Measurements from ENCODE around the gene SPOP. TPM values are rescaled to one million over a fixed set of nuclear protein-coding genes. Genes with fewer than 3 reads are reported as not detected.

Gene SPOP
- total and polyA plus RNA-seq, 9 of the 15 experiments (the other 6 are each of a cell fraction or from before 2014, with no cell fraction given), result 34.2 to 65.9 (median 39.7) TPM

GRCh38 chr17:49708515-49709183 is 30.8 kb upstream of the SPOP start (continued):
- TF ChIP-seq AFF4 (CRISPR knock-in tag; IDR thresholded peaks at IDR 0.05) (0 out of 2 replicates have a peak, but pooled peaks have one; percentile 57), ATF3 (IDR thresholded peaks at IDR 0.05) (peak; percentile 30; the same call in 1 of the 2 replicates), ATF3 (CRISPR knock-in tag; conservative IDR thresholded peaks at IDR 0.05) (no peak), DEAF1 (CRISPR knock-in tag; IDR thresholded peaks at IDR 0.05) (peak; percentile 2; the same call in 1 of the 2 replicates), UBTF (IDR thresholded peaks at IDR 0.05; ENCODE audit: borderline replicate concordance in 1 of 2, low read depth in 2 of 2, low read length in 2 of 2) (0 out of 4 replicates have a peak, but pooled peaks of 1 of the 2 experiments have one; percentile 41), FOSL1 (tag; conservative IDR thresholded peaks at IDR 0.05) (peak; percentile 79), DIDO1 (tag; IDR thresholded peaks at IDR 0.05; ENCODE audit: low read depth) (no peak), POLR2A (conservative IDR thresholded peaks at IDR 0.05) (no peak), PRDM10 (IDR thresholded peaks at IDR 0.05; ENCODE audit: partially characterized antibody) (peak; percentile 52), CEBPG (CRISPR knock-in tag; IDR thresholded peaks at IDR 0.05) (peak; percentile 8; the same call in 1 of the 2 replicates), CEBPG (tag; conservative IDR thresholded peaks at IDR 0.05 in 1 of 2, IDR thresholded peaks at IDR 0.05 in 1 of 2) (no peak)
